HG03159 (cell line): Measurements from ENCODE around the gene PDE6G.

Experiments used
- ATAC-seq: cut with Tn5 transposase; IDR thresholded peaks from one replicate; pipeline ENCODE4 v1.9.1; 2021; ENCODE audit warnings: mild to moderate bottlenecking, moderate library complexity; ENCODE audit not compliant: unreplicated experiment

PDE6G gene

DNA sequence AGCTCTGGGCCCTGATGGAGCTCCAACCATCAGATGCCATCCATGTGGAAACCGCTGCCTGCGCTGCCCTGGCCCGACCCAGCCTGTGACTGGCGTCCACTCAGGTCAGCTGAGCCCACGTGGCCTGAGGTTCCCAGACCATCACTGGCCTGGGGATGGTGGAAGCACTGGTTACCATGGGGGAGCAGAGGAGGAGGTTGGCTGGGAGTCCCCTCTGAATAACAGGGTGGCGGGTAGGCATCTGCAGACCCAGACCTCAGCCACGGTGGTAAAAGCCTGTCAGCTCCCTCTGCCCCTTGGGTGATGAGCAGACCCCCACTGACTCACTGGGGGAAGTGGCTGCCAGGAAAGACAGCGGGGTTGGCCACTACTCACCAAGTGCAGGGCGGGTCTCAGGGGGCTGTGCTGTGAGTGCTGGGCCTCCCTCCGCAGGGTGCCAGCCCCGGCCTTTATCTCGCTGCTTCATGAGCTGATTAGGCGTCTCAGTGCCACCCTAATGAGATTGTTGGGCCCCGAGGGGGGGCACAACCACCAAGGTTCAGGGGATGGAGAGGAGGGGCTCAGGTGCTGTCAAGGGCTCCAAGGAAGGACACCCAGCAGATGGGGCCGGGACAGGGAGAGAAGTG lies at the start of gene PDE6G:
Gene PDE6G, minus strand, starts transcription at position 425 of the 626 bp plus-strand sequence. CDS start 3,237 bp downstream, outside the sequence.
- ATAC-seq, result no peak

DNA sequence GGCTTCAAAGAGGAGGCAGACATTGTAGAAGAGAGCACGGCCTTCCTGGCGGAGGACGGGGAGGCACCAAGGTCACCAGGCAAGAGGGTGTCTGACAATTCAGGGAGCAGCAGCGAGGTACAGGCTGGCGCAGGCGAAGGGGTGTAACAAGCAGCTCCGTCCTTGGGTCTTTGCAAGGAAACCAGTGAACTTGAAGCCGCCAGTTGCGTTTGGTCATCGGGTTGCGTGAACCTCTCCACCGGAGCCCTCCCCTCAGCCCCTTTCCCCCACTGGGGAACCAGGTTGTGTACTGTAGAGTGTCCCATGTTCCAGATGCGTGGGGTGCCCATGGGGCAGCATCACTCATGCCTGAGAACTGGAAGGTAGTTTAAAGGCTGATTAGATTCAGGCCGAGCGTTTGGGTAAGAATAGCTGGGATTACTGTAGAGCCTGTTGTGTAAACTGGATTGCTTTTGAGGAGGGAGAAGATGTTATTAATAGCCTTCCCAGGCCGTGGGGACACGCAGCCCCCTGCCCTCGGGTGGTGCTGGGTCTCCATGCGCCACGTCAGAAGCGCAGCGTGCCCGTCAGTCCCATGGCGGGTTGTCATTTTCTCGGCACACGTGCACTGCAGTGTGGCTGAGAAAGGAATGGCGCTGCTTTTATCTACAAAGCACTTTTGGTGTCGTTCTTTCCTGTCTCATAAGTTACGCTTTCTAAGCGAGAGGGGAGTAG lies 49.3 kb upstream of the PDE6G start:
- ATAC-seq, result no peak

DNA sequence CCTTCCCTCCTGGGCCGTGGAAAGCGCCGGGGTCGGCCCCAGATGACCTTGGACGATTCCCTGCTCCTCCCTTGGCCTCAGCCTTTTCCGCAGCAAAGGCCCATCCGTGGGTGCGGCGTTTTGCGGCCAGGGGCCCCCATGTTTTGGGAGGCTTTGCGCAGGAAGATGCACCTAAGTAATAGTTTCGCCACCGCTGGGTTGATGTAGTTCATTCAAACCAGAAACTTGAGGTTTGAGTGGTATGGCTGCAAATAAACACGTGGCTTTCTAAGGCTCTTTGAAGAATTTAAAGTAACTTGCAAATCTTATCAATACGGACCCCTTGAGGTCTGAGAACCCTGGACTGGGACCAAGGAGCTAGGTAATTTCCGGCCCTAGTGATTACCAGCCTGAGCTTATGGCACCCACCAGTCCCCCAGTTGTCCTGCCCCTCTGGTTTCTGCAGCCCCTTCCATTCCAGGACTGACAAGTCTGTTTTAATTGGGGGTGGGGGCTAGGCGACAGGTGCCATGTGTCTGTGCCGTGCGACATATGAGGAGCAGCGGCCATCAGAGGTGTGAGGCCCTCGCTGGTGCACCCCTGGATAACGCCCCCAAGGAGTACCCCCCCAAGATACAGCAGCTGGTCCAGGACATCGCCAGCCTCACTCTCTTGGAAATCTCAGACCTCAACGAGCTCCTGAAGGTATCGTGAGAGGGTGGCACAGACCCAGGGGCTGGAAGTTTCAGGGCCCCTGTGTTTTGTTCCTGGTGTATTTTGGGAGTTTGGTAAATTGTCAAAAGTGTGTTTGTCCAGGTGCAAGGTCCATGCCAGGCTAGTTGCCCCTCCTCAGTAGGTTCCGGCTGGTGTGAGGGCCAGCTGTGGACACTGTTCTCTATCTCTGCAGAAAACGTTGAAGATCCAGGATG lies 47.7 kb upstream of the PDE6G start:
- ATAC-seq, result no peak

DNA sequence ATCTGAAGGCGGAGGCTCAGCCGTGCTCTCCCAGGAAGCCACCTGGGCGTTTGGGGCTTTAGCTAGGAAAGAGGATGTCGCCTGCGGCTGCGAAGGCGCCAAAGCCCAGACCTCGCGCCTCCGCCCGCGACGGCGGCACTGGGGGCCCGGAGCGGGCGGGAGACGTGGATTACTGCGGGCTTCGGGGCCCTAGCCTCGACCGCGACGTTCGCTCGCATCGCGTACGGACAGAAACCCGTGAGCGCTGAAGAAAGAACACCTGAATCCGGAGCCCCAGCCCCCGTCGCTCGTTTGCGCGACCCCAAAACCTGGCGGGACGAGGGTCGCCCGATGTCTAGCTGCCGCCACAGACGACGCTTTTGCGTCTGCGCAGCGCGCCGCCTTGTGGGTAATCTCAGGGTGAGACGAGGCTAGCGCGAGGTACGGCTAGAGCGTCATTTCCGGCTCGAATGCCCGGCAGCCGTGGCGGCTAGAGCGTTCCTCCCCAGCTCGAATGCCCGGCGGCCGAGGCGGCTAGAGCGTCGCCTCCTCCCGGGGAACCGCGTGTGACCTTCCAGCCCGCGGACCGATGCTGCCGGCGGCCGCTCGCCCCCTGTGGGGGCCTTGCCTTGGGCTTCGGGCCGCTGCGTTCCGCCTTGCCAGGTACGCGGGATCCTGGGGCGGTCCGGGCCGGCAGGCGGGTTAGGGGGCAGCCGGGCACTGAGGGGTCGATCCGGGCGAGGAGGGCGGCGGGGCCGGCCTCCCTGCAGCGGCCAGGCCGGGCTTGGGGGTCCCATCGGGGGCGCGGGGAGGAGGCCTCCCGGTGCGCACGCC lies 46.8 kb upstream of the PDE6G start, which contains the start of gene MRPL12:
Gene MRPL12, plus strand, starts transcription at position 434 of the 813 bp plus-strand sequence. Its CDS starts 135 bp downstream, at position 569.
- peak; percentile 82 for ATAC-seq

DNA sequence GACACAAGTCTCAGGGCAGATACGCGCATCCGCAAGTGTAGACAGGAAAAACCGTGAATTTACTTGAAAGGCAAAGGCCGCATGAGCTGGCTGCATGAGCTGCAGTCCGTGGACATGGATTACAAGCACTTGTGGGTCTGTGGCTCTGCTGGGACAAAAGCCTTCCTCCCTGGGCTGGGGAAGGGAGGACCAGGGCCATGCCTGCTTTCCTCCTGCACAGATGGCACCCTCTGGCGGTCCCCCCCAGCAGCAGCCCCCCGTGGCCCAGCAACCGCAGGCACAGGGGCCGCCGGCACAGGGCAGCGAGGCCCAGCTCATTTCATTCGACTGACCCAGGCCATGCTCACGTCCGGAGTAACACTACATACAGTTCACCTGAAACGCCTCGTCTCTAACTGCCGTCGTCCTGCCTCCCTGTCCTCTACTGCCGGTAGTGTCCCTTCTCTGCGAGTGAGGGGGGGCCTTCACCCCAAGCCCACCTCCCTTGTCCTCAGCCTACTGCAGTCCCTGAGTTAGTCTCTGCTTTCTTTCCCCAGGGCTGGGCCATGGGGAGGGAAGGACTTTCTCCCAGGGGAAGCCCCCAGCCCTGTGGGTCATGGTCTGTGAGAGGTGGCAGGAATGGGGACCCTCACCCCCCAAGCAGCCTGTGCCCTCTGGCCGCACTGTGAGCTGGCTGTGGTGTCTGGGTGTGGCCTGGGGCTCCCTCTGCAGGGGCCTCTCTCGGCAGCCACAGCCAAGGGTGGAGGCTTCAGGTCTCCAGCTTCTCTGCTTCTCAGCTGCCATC lies 45.1 kb upstream of the PDE6G start:
- ATAC-seq, result no peak

DNA sequence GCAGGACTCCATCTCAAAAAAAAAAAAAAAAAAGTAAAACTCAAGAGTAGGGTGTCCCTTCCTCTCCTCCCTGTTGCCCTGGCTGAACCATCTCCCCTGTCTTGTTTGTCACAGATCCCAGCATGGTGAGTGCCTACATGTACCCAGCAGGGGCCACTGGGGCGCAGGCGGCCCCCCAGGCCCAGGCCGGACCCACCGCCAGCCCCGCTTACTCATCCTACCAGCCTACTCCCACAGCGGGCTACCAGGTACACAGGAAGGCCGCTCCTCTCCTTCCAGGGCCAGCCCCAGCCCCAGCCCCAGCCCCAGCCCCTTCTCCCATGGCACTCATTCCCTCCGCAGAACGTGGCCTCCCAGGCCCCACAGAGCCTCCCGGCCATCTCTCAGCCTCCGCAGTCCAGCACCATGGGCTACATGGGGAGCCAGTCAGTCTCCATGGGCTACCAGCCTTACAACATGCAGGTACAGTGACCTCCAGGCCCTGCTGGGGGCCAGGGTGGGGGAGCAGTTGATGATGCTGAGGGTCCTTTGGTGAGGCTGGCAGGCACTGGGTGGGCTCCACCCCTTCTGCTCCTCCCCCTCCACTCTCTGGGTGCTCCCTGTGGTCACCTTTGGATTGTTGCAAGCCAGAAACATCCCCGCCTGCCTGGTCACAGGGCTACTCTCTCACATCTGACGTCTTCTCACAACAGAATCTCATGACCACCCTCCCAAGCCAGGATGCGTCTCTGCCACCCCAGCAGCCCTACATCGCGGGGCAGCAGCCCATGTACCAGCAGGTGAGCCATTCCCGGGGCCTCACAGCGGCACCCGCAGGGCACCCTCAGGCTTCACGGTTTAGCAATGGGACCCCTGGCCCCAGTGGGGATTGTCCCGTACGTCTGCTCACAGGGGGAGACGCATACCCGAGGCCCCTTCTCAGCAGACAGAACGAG lies 44.3 kb upstream of the PDE6G start:
- no peak for ATAC-seq

DNA sequence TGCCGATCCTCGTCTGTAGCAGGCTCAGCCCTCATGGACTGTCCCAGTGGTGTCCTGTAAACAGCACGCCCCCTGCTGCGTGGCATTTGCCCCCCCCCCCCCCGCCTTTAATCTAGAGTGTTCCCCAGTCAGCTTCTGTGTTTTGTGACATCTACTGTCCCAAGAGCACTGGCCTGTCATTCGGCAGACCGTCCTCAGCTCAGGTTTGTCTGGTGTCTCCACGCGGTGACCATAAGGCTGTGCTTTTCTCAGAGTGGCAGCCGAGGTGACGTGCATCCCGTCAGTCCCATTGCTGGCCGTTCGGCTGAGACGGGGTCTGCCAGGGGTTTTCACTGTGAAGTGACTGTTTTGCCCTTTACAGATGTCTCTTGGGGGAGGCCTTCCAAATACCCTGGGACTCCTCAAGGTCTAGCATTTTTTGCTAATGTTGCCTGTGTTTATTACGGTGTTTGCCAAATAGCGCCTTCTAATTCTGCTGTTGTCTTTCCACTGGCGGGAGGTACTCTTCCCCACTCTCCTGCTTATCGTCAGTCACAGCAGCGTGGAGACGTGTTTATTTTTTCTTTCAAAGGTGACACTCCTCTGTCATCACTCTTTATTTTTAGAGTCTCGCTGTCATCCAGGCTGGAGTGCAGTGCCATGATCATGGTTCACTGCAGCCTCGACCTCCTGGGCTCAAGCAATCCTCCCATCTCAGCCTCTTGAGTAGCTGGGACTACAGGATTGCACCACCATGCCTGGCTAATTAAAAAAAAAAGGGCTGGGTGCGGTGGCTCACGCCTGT lies 41.1 kb upstream of the PDE6G start:
- ATAC-seq, result no peak

DNA sequence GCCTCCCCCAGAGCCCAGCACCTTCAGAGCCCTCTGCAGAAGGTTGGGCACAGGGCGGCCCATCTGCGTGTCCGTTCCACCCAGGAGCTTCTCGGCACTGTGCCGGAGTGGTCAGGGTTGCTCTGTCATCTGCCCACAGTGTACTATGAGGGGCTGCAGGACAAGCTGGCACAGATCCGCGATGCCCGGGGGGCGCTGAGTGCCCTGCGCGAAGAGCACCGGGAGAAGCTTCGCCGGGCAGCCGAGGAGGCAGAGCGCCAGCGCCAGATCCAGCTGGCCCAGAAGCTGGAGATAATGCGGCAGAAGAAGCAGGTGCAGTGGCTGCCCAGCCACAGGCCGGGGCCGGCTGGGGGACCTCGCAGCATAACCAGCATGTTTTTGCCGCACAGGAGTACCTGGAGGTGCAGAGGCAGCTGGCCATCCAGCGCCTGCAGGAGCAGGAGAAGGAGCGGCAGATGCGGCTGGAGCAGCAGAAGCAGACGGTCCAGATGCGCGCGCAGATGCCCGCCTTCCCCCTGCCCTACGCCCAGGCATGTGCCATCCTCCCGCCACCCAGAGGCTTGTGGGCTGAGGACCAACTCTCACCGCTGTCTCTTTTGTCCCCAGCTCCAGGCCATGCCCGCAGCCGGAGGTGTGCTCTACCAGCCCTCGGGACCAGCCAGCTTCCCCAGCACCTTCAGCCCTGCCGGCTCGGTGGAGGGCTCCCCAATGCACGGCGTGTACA lies 40.0 kb upstream of the PDE6G start:
- ATAC-seq, result no peak

DNA sequence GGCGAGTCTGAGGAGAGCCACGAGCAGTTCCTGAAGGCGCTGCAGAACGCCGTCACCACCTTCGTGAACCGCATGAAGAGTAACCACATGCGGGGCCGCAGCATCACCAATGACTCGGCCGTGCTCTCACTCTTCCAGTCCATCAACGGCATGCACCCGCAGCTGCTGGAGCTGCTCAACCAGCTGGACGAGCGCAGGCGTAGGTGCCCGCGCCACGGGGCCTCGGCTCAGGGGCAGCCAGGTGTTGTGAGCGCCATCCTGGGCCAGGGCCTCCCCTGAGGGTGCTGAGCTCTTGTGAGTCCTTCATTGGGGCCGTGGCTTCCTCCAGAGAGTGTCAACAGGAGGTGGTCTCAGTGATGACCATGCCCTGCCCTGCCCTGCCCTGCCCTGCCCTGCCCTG lies 39.5 kb upstream of the PDE6G start:
- ATAC-seq, result no peak

DNA sequence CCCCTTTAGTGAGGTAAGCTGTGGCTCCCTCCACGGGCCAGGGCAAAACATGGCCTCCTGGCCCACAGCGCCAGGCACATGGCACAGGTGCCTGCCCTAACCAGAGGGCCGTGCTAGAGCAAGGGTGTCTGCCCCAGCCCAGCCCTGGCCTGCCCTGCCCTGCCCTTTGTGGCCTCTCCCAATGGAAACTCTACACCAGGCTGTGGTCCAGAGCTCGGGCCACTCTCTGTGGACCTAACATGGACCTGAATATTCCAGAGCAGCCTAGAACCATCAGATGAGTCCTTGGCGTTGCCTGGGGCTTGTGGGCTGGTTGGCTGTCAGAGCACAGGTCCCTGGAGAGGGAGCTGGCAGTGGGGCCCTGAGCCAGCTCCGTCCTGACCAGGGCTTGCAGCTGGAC lies 38.9 kb upstream of the PDE6G start:
- no peak for ATAC-seq

DNA sequence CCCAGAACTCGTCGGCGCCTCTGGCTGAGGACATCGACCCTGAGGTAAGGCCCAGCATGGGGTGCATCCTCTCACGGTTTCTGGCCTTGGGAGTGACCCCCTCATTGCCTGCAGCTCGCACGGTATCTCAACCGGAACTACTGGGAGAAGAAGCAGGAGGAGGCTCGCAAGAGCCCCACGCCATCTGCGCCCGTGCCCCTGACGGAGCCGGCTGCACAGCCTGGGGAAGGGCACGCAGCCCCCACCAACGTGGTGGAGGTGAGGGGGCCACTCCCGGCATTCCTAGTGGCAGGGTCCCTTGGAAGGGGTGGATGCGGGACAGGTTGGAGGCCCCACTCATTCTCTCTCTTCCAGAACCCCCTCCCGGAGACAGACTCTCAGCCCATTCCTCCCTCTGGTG lies 38.5 kb upstream of the PDE6G start:
- ATAC-seq, result no peak

DNA sequence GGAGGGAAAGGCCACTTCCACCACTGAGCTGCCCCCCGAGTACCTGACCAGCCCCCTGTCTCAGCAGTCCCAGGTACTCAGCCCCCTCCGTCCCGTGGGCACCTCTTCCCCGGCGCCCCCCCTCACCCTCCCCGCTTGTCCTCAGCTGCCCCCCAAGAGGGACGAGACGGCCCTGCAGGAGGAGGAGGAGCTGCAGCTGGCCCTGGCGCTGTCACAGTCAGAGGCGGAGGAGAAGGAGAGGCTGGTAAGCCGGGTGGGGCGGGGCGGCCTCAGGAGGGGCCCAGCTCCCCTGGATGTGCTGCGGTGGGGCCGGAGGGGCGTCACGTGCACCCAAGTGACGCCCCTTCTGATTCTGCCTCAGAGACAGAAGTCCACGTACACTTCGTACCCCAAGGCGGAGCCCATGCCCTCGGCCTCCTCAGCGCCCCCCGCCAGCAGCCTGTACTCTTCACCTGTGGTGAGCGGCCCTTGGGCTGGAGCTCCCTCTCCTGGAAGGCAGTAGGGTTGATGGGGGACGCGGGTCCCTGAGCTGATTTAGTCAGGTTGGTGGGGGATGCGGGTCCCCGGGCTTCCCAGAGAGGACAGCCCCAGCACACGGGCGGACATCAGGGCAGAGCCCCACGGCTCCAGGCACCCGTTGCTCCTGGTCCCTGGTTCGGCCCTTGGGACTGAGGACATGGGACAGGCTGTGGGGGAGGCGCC lies 37.3 kb upstream of the PDE6G start:
- no peak for ATAC-seq

DNA sequence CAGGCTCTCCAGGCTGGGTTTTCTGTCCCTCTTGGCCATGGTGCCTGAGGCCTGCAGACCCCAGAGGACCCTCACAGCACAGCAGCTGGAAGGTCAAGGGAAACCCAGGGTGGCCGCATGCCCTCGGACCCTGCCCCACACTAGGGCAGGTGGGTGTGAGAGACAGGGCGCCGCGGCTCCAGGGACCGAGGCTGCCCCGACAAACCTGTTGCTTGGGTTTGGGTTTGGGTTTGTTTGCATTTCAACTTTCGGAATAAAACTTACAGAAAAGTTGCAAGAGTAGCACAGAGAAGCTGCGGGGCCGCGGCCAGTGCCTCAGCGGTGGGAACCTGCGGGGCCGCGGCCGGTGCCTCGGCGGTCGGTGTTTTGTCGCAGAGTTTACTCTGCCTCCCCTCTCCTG lies 35.3 kb upstream of the PDE6G start:
- ATAC-seq, result no peak

DNA sequence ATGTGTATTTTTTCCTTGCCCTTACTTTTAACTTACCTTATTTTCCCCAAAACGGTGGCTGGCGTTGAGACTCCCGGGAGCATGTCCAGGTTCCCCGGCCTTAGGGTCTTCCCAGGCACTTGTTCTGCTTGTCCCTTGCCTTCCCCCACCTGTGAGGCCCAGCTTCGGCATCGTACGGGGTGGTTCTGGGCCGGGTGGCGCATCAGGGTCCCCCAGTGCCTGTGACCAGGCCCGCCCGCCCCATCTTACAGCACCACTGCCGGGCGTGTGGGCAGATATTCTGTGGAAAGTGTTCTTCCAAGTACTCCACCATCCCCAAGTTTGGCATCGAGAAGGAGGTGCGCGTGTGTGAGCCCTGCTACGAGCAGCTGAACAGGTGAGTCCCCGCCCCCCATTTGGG lies 34.9 kb upstream of the PDE6G start:
- no peak for ATAC-seq

DNA sequence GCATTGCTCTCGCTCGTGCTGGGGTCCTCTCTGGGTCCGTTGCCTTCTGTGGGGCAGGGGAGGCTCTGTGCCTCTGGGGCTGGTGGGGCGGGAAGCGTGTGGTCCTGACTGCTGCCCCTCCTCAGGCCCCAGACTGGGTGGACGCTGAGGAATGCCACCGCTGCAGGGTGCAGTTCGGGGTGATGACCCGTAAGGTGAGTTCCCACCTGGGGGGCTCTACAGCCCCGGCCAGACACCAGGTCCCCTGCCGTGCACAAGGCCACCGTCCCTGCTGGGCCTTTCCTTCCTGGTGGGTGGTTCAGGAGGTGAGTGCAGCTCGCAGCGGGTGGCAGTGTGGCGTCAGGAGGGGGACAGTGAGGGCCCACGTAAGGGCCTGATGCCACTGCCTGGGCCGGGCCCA lies 34.2 kb upstream of the PDE6G start:
- ATAC-seq, result no peak

DNA sequence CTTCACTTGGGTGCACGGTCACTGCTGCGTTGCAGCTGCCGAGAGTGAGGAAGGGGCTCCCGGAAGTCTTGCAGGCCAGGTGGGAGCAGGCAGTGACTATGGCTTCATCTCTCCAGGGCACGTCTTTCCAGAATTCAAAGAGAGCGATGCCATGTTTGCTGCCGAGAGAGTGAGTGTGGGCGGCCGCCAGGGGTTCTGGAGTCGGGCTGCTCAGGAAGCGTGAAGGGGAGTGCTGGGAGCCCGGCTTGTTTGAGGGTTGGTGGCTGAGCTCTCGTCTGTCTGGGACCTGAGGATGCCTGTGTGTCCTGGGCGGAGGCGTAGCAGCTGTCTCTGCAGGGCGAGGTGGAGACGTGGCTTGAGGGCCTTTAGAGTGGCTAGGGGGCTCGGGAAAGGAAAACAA lies 33.7 kb upstream of the PDE6G start:
- ATAC-seq, result no peak

DNA sequence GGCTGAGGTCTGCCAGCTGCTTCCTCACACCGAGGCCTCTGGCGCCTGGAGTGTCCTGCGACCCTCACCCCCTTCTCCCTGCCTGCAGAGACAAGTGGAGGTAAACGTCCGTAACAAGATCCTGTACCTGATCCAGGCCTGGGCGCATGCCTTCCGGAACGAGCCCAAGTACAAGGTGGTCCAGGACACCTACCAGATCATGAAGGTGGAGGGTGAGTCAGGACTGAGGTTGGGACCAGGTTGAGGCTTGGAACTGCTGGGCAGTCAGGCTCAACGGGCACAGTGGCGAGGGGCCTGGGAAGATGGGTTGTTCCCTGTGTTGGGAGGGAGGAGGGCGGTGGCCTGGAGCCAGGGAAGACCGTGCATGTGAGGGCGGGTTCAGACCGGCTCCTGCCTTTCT lies 32.3 kb upstream of the PDE6G start:
- ATAC-seq, result no peak
